SIG-M5 treated with dmso at 0.1 percent for 504 hours (cell line): Measurements from ENCODE around the gene UGT1A9.
A peak's percentile ranks its signal among the peaks of the same experiment; 100 is the strongest.
"Not testable (repeated sequence)": the region's sequence is repeated elsewhere in the genome, so short reads cannot be mapped to it uniquely, and the experiment has no call there.

Experiments used
- DNase-seq: peaks from one replicate; lab custom pipeline; 2025; ENCODE audit not compliant: unreplicated experiment; lab: John Stamatoyannopoulos, UW

Gene UGT1A9

GRCh38 chr2:233680361-233681045 lies 8.8 kb downstream of the UGT1A9 start:
- no peak for DNase-seq

- DNase-seq, result no peak
Measured at GRCh38 chr2:233681521-233682099, 9.9 kb downstream of the UGT1A9 start, which contains the start of gene UGT1A7. Gene UGT1A7 (plus strand): TSS chr2:233681901. CDS start chr2:233681938, 37 bp downstream.

GRCh38 chr2:233684640-233685039 lies 12.9 kb downstream of the UGT1A9 start:
- no peak for DNase-seq

GRCh38 chr2:233686928-233687327 lies 15.2 kb downstream of the UGT1A9 start:
- no peak for DNase-seq

- DNase-seq, result no peak
Measured at GRCh38 chr2:233688341-233688740, 16.6 kb downstream of the UGT1A9 start.

- no peak for DNase-seq
Measured at GRCh38 chr2:233689031-233689430, 17.3 kb downstream of the UGT1A9 start.

GRCh38 chr2:233689501-233689900 lies 17.8 kb downstream of the UGT1A9 start:
- DNase-seq, result no peak

GRCh38 chr2:233690444-233690843 lies 18.7 kb downstream of the UGT1A9 start:
- no peak for DNase-seq

- DNase-seq, result no peak
Measured at GRCh38 chr2:233691443-233692433, 20.0 kb downstream of the UGT1A9 start.

- DNase-seq, result no peak
Measured at GRCh38 chr2:233692648-233693047, 20.9 kb downstream of the UGT1A9 start, which contains the start of gene UGT1A6. Gene UGT1A6 (plus strand): TSS chr2:233692890. CDS start chr2:233693005, 115 bp downstream.

GRCh38 chr2:233693963-233694362 lies 22.3 kb downstream of the UGT1A9 start:
- no peak for DNase-seq

GRCh38 chr2:233698740-233699139 lies 27.0 kb downstream of the UGT1A9 start:
- DNase-seq, result no peak

- no peak for DNase-seq
Measured at GRCh38 chr2:233699424-233700027, 27.8 kb downstream of the UGT1A9 start.

- peak; percentile 14 for DNase-seq
Measured at GRCh38 chr2:233700028-233700635, 28.4 kb downstream of the UGT1A9 start.

- not testable (repeated sequence) for DNase-seq
Measured at GRCh38 chr2:233700842-233701241, 29.1 kb downstream of the UGT1A9 start.

GRCh38 chr2:233702238-233702637 lies 30.5 kb downstream of the UGT1A9 start:
- DNase-seq, result no peak

- DNase-seq, result peak; percentile 25
Measured at GRCh38 chr2:233705911-233706506, 34.3 kb downstream of the UGT1A9 start.

- DNase-seq, result no peak
Measured at GRCh38 chr2:233706720-233707119, 35.0 kb downstream of the UGT1A9 start.

- no peak for DNase-seq
Measured at GRCh38 chr2:233707940-233708644, 36.4 kb downstream of the UGT1A9 start.

- DNase-seq, result no peak
Measured at GRCh38 chr2:233708942-233709341, 37.2 kb downstream of the UGT1A9 start.
